Mesothelial cell of epicardium (in vitro differentiated cells): ENCODE data around the gene WNT4. TPM values are rescaled to one million over a fixed set of nuclear protein-coding genes. Genes with fewer than 3 reads are reported as not detected.
A peak's percentile ranks its signal among the peaks of the same experiment; 100 is the strongest.

Experiments
- DNase-seq, 2 experiments: peaks; one replicate each; pipeline ENCODE4 v3.0.0; 2021; ENCODE audit warnings: low spot score in 2 of 2; ENCODE audit not compliant: unreplicated experiment in 2 of 2
- H3K27ac Mint-ChIP-seq: 2 replicates; pipeline ENCODE4 v1.8.0; 2021; ENCODE audit warnings: mixed read lengths
- H3K27me3 Mint-ChIP-seq: 2 replicates; pipeline ENCODE4 v1.8.0; 2021; ENCODE audit warnings: low read depth, mixed read lengths
- H3K36me3 Mint-ChIP-seq: 2 replicates; pipeline ENCODE4 v1.8.0; 2021; ENCODE audit warnings: mixed read lengths
- H3K4me1 Mint-ChIP-seq: 2 replicates; pipeline ENCODE4 v1.8.0; 2021; ENCODE audit warnings: mixed read lengths
- H3K4me3 Mint-ChIP-seq: 2 replicates; pipeline ENCODE4 v1.8.0; 2021; ENCODE audit warnings: mild to moderate bottlenecking, moderate library complexity, mixed read lengths
- H3K9me3 Mint-ChIP-seq: 2 replicates; pipeline ENCODE4 v1.8.0; 2021; ENCODE audit warnings: mixed read lengths
- total RNA-seq: library from RNA; stranded (reverse); gene quantifications from 3 replicates; pipeline ENCODE4 v1.2.1, GENCODE V29; 2021
- TF ChIP-seq, protein P1 (sequence below): fragments of 200-600 bp; sonication (generic); IDR thresholded peaks from one replicate; pipeline ENCODE4 v1.5.0; 2021; ENCODE audit warnings: antibody characterized with exemption; ENCODE audit not compliant: unreplicated experiment

WNT4 gene
- total RNA-seq, 1 donor from 2014 or later: 38.7 TPM

DNA sequence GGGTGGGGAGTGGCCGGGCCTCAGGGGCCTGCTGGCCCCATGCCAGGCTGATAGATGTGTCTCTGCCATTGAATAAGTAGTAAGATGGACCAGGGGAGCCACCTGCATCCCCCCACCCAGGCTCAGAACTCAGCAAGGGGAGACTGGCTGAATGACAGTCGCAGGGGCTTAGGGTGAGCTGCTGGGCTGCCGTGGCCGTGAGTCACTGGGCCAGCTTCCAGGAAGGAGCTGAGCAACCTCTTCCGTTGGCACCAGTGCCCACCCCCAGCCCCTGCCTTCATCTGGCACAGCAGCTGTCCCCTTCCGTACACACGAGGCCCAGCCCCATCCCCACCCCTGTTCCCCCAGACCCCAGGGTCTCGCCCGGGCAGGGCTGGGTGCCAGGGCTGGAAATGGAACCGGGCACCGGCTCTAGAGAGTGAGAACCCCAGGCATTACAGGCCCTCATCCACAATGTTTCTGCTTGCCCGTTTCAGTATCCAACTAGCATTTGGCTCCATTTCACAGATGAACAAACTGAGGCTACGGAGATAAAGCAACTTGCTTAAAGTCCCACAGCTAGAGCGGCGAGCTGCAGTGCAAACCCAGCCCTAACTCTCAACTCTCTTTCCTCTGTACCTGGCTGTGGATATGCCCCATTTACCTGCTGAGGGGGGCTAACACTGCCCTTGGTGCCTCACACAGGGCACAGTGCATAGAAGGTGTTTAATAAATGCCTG, 10.2 kb downstream of the WNT4 start:
- TF ChIP-seq, protein P1, sequence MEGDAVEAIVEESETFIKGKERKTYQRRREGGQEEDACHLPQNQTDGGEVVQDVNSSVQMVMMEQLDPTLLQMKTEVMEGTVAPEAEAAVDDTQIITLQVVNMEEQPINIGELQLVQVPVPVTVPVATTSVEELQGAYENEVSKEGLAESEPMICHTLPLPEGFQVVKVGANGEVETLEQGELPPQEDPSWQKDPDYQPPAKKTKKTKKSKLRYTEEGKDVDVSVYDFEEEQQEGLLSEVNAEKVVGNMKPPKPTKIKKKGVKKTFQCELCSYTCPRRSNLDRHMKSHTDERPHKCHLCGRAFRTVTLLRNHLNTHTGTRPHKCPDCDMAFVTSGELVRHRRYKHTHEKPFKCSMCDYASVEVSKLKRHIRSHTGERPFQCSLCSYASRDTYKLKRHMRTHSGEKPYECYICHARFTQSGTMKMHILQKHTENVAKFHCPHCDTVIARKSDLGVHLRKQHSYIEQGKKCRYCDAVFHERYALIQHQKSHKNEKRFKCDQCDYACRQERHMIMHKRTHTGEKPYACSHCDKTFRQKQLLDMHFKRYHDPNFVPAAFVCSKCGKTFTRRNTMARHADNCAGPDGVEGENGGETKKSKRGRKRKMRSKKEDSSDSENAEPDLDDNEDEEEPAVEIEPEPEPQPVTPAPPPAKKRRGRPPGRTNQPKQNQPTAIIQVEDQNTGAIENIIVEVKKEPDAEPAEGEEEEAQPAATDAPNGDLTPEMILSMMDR: no peak
- Mint-ChIP-seq H3K27me3 (peaks cover 6% of the 10 kb centered on the region), H3K9me3 (no peaks in the 10 kb centered on the region), H3K4me3 (no peak overlapping the region), H3K4me1 (peaks cover 35% of the 10 kb centered on the region), H3K27ac (no peak overlapping the region), H3K36me3 (peaks cover 7% of the 10 kb centered on the region)
- no peak for DNase-seq

DNA sequence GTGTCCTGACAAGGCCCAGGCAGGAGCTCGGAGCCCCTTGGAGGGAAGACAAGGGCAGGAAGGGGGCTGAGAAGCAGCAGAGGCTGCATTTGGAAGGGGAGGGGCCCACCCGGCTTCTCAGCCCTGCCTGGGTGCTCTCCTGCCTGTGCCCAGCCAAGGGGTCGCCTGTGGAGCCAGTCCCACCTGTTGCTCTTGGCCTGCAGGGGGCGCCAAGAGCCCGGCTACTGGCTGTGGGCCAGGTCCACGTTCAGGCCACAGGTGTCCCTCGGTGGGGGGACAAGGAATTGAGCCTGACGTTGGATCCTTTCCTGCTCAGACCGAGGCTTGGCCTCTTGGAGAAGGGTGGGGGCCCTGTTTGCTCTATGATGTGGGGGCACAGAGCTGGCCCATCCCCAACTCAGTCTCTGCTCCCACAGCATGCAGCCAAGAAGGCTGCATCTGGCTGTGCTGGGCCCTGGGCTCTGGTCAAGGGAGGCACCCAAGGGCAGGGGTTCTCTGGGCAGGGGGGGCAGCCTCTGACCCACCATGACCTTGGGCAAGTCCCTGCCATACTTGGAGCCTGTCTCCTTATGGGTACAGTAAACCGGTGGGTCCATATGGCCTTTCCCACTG, 10.9 kb downstream of the WNT4 start:
- H3K27ac Mint-ChIP-seq: no peak overlapping the region
- peaks cover 7% of the 10 kb centered on the region for H3K36me3 Mint-ChIP-seq
- no peak overlapping the region for H3K4me3 Mint-ChIP-seq
- peak; percentile 58 to 80 for DNase-seq
- H3K4me1 Mint-ChIP-seq: peaks cover 28% of the 10 kb centered on the region
- peaks cover 6% of the 10 kb centered on the region for H3K27me3 Mint-ChIP-seq
- TF ChIP-seq, protein P1: peak; percentile 91
- H3K9me3 Mint-ChIP-seq: no peaks in the 10 kb centered on the region

DNA sequence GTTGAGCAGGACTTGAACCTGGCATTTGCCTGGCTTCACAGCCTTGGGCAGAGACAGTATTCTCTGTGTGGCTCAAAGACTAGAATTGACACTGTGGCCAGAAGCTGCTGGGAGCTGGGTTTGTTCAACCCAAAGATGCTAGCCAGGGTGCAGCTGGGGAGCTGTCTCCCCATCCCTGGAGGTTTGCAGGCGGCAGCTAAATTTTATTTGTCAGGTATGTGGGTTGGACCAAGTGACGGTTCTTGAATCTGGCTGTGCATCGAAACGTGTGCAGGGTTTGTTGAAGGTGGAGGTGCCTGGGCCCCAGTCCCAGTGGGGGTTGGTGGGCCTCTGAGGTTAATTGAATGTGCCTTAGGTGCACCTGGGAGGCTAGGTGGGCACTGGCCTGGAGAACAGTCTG, 11.8 kb downstream of the WNT4 start:
- H3K36me3 Mint-ChIP-seq: peaks cover 7% of the 10 kb centered on the region
- H3K9me3 Mint-ChIP-seq: no peaks in the 10 kb centered on the region
- H3K4me3 Mint-ChIP-seq: no peak overlapping the region
- H3K27me3 Mint-ChIP-seq: peaks cover 6% of the 10 kb centered on the region
- TF ChIP-seq, protein P1: no peak
- no peak for DNase-seq
- no peak overlapping the region for H3K27ac Mint-ChIP-seq
- H3K4me1 Mint-ChIP-seq: peaks cover 19% of the 10 kb centered on the region

DNA sequence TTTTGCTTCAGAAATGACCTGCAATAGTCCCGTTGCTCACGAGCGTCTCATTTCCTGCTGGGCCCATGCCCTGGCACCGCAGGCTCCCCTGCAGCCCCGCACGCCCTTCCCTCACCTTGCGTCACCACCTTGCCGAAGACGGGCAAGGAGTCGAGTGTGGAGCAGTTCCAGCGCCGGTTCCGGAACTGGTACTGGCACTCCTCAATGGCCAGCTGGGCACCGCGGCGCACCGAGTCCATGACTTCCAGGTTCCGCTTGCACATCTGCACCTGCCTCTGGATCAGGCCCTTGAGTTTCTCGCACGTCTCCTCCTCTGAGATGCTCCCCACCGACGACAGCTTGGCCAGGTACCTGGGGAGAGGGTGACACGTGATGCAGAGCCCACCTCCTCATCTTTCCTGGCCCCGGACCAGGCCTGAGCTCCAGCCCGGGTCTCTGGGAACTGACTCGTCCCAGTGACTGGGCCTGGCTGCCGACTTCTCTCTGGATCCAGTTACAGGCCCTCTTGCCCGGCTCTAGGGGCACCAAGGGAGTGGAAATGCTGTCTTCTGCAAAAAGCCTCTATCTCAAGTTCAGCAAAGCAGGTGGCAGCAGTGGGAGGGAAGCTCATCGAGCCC, 13.3 kb downstream of the WNT4 start:
- no peak overlapping the region for H3K27ac Mint-ChIP-seq
- H3K4me1 Mint-ChIP-seq: peaks cover 16% of the 10 kb centered on the region
- TF ChIP-seq, protein P1: no peak
- DNase-seq: no peak
- peaks cover 7% of the 10 kb centered on the region for H3K36me3 Mint-ChIP-seq
- H3K27me3 Mint-ChIP-seq: no peaks in the 10 kb centered on the region
- no peaks in the 10 kb centered on the region for H3K9me3 Mint-ChIP-seq
- H3K4me3 Mint-ChIP-seq: no peak overlapping the region

DNA sequence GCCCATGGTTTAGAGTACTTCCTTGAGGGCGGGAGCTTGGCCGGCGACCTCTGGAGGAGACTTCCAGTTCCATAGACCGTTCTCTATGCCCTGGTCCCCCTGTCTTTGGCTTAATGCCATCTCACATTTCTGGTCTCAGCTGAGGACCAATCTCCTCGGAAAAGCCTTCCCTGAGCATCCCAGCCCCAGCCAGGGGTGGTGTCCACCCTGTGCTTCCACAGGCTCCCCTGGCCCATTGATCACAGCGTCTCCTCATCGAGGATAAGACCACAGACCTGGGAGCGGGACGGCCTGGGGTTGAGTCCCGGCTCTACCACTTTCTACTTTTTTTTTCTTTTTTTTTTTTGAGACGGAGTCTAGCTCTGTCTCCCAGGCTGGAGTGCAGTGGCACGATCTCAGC, 14.5 kb downstream of the WNT4 start:
- H3K4me1 Mint-ChIP-seq: peaks cover 7% of the 10 kb centered on the region
- DNase-seq: no peak
- TF ChIP-seq, protein P1: no peak
- H3K4me3 Mint-ChIP-seq: no peak overlapping the region
- no peaks in the 10 kb centered on the region for H3K9me3 Mint-ChIP-seq
- H3K36me3 Mint-ChIP-seq: peaks cover 7% of the 10 kb centered on the region
- H3K27ac Mint-ChIP-seq: no peak overlapping the region
- no peaks in the 10 kb centered on the region for H3K27me3 Mint-ChIP-seq
